ENCODE results near the gene FBXO27. TPM values are rescaled to one million over a fixed set of nuclear protein-coding genes. Genes with fewer than 3 reads are reported as not detected.

Gene FBXO27
- total and polyA plus RNA-seq, 2 of the 4 experiments (the other 2 are of a cell fraction), result 0.18 to 0.50 TPM

GRCh38 chr19:39054091-39054470, 21.7 kb upstream of the FBXO27 start:
- H4K20me1 ChIP-seq (ENCODE audit: insufficient read depth, low read length), result no peaks in the 10 kb centered on the region
- no peak overlapping the region for H4K5ac ChIP-seq (ENCODE audit: low read depth, low read length)
- no peak overlapping the region for H3K14ac ChIP-seq (replicated peaks; ENCODE audit: low read depth, low read length)
- no peak overlapping the region for H3K18ac ChIP-seq (ENCODE audit: low read depth, low read length)
- no peak overlapping the region for H2AFZ ChIP-seq (replicated peaks; ENCODE audit: low read length, poor library complexity)
- no peak overlapping the region for H2BK15ac ChIP-seq (ENCODE audit: low read depth, low read length)
- no peaks in the 10 kb centered on the region for H3K79me1 ChIP-seq (ENCODE audit: low read depth in 1 of 2, low read length in 2 of 2)
- no peak overlapping the region for H4K8ac ChIP-seq (ENCODE audit: low read depth in 2 of 2, low read length in 2 of 2)
- H3K9me1 ChIP-seq (ENCODE audit: insufficient read depth, low read length), result no peaks in the 10 kb centered on the region
- H3K4me2 ChIP-seq (ENCODE audit: low read depth, low read length), result no peak overlapping the region
- no peak overlapping the region for H2AK9ac ChIP-seq (replicated peaks; ENCODE audit: low read depth, low read length, poor library complexity)
- BruUV-seq (replicated peaks), result no TSS peak
- H3K4me1 ChIP-seq (ENCODE audit: control insufficient read depth, insufficient read depth, low read length), result no peaks in the 10 kb centered on the region
- H4K91ac ChIP-seq (ENCODE audit: insufficient read depth, low read depth, low read length), result no peak overlapping the region
- dilution Hi-C loops (cut with HindIII; ENCODE audit: low sequenced_read_pairs, unreplicated experiment), result no loop called here
- in situ Hi-C loops (cut with MboI; ENCODE audit: low sequenced_read_pairs), result no loop called here
- DNase-seq, result no peak
- H3K36me3 ChIP-seq (ENCODE audit: control insufficient read depth, insufficient read depth, low read length), result no peaks in the 10 kb centered on the region
- no peak overlapping the region for H2BK5ac ChIP-seq (ENCODE audit: low read depth, low read length, poor library complexity, severe bottlenecking)
- peaks cover 5% of the 10 kb centered on the region for H3K9me3 ChIP-seq (ENCODE audit: control insufficient read depth, insufficient read depth, low read length)
- no peak overlapping the region for H3K27ac ChIP-seq (ENCODE audit: insufficient read depth, low read length)
- H3K4me3 ChIP-seq (ENCODE audit: insufficient read depth, low read depth, low read length), result no peak overlapping the region
- no CpG with 5 or more reads among the region's 2 CpGs for WGBS, 2 experiments (ENCODE audit: extremely low coverage in 2 of 2, insufficient read length in 1 of 2)
- TF ChIP-seq USF2 (IDR thresholded peaks at IDR 0.05; ENCODE audit: low read depth, low read length), result no peak
- TF ChIP-seq RCOR1 (IDR thresholded peaks at IDR 0.05; ENCODE audit: insufficient replicate concordance, low read length), result no peak
- TF ChIP-seq MAZ (IDR thresholded peaks at IDR 0.05; ENCODE audit: borderline replicate concordance, low read depth, low read length), result no peak
- TF ChIP-seq RFX5 (IDR thresholded peaks at IDR 0.05; ENCODE audit: low read depth, low read length), result no peak
- no peak for TF ChIP-seq BHLHE40 (IDR thresholded peaks at IDR 0.05; ENCODE audit: low read depth, low read length)
- TF ChIP-seq CEBPB (IDR thresholded peaks at IDR 0.05; ENCODE audit: low read depth, low read length), result no peak
- TF ChIP-seq FOS (IDR thresholded peaks at IDR 0.05; ENCODE audit: low read depth, low read length), result no peak
- no peak for TF ChIP-seq ELK1 (IDR thresholded peaks at IDR 0.05; ENCODE audit: borderline replicate concordance, low read depth, low read length)
- no peak for TF ChIP-seq MAFK (IDR thresholded peaks at IDR 0.05; ENCODE audit: low read depth, low read length)
- no peak for TF ChIP-seq NFE2L2 (IDR thresholded peaks at IDR 0.05; ENCODE audit: low read depth, low read length)
- no peak for TF ChIP-seq CHD1 (IDR thresholded peaks at IDR 0.05; ENCODE audit: low read depth, low read length)
- no peak for TF ChIP-seq MXI1 (IDR thresholded peaks at IDR 0.05; ENCODE audit: borderline replicate concordance, low read depth, low read length)
- no peak for TF ChIP-seq CTCF (conservative IDR thresholded peaks at IDR 0.05; ENCODE audit: low read depth, low read length)
- no peak for TF ChIP-seq POLR2A (IDR thresholded peaks at IDR 0.05; ENCODE audit: low read depth, low read length)
- no peak for TF ChIP-seq SMC3 (IDR thresholded peaks at IDR 0.05; ENCODE audit: low read depth, low read length)
- TF ChIP-seq RAD21 (IDR thresholded peaks at IDR 0.05; ENCODE audit: low read length), result no peak
- no peak overlapping the region for H2BK120ac ChIP-seq (ENCODE audit: low read depth, low read length)
- intact Hi-C loops (cut with micrococcal nuclease), result no loop called here
- ChIA-PET CTCF (no interaction called here), POLR2A (ENCODE audit: unreplicated experiment) (no interaction called here)
- H2AK5ac ChIP-seq (ENCODE audit: low read depth, low read length), result no peak overlapping the region
- no peak overlapping the region for H3K56ac ChIP-seq (ENCODE audit: extremely low read depth, insufficient read depth, low read length)
- H3K9ac ChIP-seq (ENCODE audit: low read depth, low read length), result no peak overlapping the region
- peaks cover 3% of the 10 kb centered on the region for H3K27me3 ChIP-seq (ENCODE audit: control insufficient read depth, insufficient read depth, low read length)
- H3K4ac ChIP-seq (ENCODE audit: low read depth, low read length), result no peak overlapping the region
- no peak overlapping the region for H2BK20ac ChIP-seq (ENCODE audit: low read depth, low read length)
- no peak overlapping the region for H3K23ac ChIP-seq (ENCODE audit: low read depth, low read length)
- ATAC-seq (ENCODE audit: low read depth), result no peak

All from IMR-90 (cell line).